GM18520 (cell line): ENCODE measurements around the gene KRT86.
"Not testable (repeated sequence)": the region's sequence is repeated elsewhere in the genome, so short reads cannot be mapped to it uniquely, and the experiment has no call there.

Experiments used
- ATAC-seq: cut with Tn5 transposase; IDR thresholded peaks from one replicate; pipeline ENCODE4 v1.9.1; 2021; ENCODE audit not compliant: unreplicated experiment

The KRT86 gene

DNA sequence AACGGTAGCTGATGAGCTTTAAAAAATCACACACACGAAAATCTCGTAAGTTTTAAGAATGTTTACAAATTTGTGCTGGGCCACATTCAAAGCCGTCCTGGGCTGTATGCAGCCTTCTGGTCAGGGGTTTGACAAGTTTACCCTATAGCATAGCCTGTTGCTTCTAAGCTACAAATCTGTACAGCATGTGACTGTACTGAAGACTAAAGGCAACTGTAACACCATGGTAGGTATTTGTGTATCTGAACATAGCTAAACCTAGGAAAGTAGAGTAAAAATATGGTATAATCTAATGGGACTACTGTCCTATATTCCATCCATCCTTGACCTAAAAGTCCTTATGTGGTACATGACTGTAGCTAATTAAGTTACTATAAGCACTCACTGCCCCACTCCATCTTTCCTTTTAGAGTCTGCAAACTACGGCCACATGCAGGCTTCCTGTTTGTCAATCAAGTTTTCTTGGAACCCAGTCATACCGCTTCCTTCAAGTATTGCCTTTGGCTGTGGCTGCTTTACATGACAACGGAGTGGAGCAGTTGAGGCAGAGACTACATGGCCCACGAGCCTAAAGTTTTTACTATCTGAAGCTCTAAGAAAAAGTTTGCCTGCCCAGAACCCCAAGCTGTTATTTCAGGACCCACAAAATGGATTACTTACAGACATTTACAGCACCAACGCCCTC is 22.9 kb upstream of the KRT86 start:
- no peak for ATAC-seq

DNA sequence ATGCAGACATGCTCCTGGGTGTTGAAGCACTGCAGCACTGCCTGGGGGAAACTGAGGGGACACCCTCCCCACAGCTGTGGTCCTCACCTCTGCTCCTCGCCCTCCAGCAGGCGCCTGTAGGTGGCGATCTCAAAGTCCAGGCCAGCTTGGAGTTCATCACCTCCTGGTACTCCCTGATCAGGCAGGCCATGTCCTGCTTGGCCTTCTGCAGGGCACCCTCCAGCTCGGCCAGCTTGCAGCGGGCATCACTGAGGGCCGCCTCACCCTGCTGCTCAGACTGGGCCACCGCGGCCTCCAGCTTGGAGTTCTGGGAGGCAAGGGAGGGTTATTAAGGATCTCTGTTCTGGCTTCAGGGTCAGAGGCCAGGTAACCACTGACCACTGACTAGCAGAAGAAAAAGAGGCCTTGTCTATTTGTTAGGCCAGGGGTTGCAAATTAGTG is 22.2 kb upstream of the KRT86 start:
- not testable (repeated sequence) for ATAC-seq

GRCh38 chr12:52252728-52253343 is 21.6 kb upstream of the KRT86 start:
- no peak for ATAC-seq

DNA sequence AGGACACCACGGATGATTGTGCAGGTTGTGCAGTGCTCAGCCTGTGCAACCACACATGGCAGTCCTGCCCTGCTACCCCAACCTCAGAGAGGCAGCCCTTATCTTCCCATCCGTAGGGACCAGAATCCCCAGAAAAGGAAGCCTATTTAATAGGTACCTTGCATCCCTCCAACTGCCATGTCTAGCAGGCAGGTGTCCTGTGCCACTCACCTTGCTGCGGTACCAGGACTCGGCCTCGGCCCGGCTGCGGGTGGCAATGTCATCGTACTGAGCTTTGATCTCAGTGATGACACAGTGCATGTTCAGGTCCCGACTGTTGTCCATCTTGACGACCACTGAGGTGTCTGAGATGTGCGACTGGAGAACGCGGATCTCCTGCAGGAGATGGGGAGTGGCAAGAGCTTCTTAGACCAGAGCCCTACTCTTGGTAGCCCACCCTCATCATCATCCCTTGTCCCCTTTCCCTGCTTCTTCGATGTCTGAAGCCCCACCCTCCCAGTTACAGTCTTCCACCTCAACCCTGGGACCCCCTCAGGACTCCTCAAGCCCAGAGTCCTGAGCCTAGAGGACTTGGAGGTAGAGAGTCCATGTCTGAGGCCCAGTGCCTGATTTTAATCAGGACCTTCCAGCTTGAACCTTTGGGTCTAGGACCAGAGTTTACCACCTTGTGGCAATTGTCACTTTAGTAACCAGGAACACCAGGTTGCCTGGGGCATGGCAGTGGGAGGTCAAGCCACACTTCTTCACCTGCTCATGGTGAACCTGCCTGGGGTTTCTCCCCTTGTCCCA is 20.9 kb upstream of the KRT86 start:
- no peak for ATAC-seq

- no peak for ATAC-seq
These were observed 20.1 kb upstream of the KRT86 start for GRCh38 chr12:52254180-52254964.

- no peak for ATAC-seq
These were observed 19.3 kb upstream of the KRT86 start for GRCh38 chr12:52254965-52255751.

- ATAC-seq, result no peak
These were observed 18.4 kb upstream of the KRT86 start for GRCh38 chr12:52255926-52256583.

- ATAC-seq, result no peak
These were observed 17.9 kb upstream of the KRT86 start for GRCh38 chr12:52256584-52256935.

DNA sequence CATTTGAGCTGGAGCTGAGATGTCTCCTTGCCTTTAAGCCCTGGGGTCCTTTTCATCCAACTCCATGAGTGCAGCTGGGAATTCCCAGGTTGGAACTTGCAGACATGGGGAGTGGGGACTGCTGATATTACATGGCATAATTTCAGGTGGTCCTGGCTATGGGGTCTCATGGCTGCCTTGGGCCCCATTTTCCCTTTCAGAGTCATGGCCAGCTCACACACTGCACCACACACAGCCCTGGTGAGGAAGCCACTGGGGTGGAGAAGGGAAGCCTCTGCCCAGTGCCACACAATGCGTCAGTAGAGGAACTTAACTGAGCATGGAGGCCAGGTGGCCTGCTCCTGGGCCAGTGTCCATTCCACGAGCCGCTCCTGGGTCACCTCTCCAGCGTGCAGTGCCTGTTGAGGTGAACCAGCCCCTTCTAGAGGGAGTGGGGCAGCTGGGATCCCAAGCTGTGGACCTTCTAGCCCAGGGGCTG is 17.3 kb upstream of the KRT86 start:
- ATAC-seq, result no peak

DNA sequence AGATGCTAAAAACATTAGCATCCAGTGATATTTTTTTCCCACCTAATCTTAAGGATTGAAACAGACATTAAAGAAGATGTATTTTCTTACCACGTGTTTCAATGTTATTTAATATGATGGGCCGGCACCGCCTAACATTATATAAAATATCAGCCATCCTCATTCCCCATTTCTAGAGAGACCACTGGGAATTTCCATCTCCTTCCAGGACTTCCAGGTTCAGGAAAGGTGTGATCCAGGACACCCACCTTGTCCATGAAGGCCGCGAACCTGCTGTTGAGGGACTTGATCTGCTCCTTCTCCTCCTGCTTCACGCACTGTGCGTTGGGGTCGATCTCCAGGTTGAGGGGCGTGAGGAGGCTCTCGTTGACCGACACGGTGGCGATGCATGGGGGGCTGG is 16.5 kb upstream of the KRT86 start:
- not testable (repeated sequence) for ATAC-seq

DNA sequence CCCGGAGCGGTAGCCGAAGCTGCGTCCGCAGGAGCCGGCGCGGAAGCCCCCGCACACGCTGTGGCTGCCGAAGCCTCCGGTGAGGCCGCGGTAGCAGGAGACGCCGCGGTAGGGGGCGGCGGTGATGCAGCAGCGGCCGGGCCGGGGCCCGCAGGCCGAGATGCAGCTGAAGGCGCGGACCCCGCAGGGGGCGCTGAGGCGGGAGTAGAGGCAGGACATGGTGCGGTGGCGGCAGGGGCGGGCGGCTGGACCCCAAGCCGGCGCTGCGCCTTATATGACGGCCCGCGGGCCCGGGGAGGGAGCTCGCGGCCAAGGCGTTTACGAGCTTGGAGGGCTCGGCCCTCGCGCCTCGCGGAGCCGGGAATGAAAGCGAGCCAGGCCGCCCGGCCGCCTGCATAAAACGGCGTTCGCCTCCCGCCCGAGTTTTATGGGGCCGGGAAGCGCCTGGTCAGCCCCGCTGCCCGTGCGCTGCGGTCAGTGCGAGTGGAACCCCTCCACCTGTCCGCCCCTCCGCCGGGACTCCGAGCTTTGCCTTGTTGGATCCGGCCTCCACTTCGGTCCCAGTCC is 16.0 kb upstream of the KRT86 start:
- no peak for ATAC-seq

GRCh38 chr12:52259657-52260243 is 14.7 kb upstream of the KRT86 start:
- no peak for ATAC-seq

- no peak for ATAC-seq
These were observed 13.9 kb upstream of the KRT86 start for GRCh38 chr12:52260361-52261207.

- ATAC-seq, result no peak
These were observed 13.3 kb upstream of the KRT86 start for GRCh38 chr12:52261208-52261484.

DNA sequence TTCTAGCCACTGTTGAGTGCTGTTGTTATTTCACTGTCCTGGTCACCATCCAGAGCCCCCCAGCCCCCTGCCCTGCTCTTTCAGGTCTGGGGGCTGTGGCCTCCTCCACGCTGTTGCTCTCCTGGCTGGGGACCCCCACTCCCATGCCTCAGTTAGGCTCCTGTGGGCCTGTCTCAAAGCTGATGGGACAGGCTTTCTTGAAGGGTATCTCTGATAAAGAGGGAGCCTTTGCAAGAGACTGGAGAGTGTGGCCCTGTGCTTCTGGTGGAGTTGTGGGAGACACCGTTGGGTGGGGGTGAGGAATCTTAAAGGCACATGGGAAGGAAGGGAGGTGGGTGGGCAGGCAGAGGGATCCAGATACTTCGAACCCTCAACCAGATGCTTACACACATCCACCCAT is 12.2 kb upstream of the KRT86 start:
- no peak for ATAC-seq

DNA sequence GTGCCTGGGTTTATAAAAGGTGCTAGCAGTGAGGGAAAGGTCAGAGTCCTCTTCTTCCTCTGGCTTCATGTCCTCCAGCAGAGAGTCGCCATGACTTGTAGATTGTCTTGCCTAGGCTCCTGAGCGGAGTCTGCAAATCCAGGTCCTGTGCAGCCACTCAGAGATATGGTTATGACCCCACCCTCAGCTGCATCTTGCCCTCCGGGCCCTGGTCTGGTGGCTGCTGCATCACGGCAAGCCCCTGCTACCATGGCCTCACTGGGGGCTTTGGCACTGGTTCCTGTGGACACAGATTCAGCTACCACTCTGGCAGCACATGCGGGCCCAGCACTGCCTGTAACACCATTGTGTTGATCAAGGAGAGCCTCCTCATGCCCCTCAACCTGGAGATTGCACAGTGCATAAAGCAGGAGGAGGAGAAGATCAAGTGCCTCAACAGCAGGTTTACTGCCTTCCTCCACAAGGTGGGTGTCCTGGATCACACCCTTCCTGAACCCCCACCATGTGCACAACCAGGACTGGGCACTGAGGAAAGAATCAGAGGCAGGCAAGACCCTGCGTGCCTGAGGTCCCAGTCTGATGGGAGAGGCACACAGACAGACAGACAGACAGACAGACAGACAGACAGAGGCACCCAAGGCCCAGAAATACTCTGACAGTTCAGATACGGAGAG is 10.5 kb upstream of the KRT86 start:
- no peak for ATAC-seq

- ATAC-seq, result no peak
These were observed 10.0 kb upstream of the KRT86 start for GRCh38 chr12:52264435-52264825.

GRCh38 chr12:52266514-52266913 is 7.9 kb upstream of the KRT86 start:
- ATAC-seq, result no peak
